Stomach (tissue), 4 donors: Measurements from ENCODE around the gene RBMS1.

ENCODE experiments used
- CTCF ChIP-seq, 7 experiments: fragments of 450-650 bp in 4 of 7; fragments of 200-600 bp in 3 of 7; sonication (generic) in 3 of 7; IDR thresholded peaks; one replicate each; pipeline ENCODE4 v1.5.1; 2016 to 2019; ENCODE audit warnings: antibody characterized with exemption in 7 of 7, control low read depth in 2 of 7, mild to moderate bottlenecking in 1 of 7
- EP300 ChIP-seq: sonication (generic); formaldehyde crosslinking; IDR thresholded peaks from one replicate; pipeline ENCODE4 v1.6.1; 2017; ENCODE audit warnings: antibody characterized with exemption
- POLR2A ChIP-seq, 4 donors: fragments of 450-650 bp; IDR thresholded peaks; one replicate each; pipeline ENCODE4 v1.6.1; 2016; ENCODE audit warnings: antibody characterized with exemption in 4 of 4, control low read depth in 2 of 4, mild to moderate bottlenecking in 1 of 4, moderate library complexity in 1 of 4
- POLR2AphosphoS5 ChIP-seq, 3 donors: sonication (generic); formaldehyde crosslinking; IDR thresholded peaks; one replicate each; pipeline ENCODE4 v1.6.1; 2016; ENCODE audit warnings: antibody characterized with exemption in 3 of 3

- TF ChIP-seq POLR2AphosphoS5 (IDR thresholded peaks at IDR 0.05) (peak in 1 of 3 donors; percentile 47), EP300 (no peak), CTCF (IDR thresholded peaks at IDR 0.05) (no peak), POLR2A (IDR thresholded peaks at IDR 0.05) (no peak)
Observed at GRCh38 chr2:160321006-160321405, 172.6 kb downstream of the RBMS1 start.
